ENCODE results near the gene CLIC4. TPM values are rescaled to one million over a fixed set of nuclear protein-coding genes. Genes with fewer than 3 reads are reported as not detected.
"Not testable (repeated sequence)": the region's sequence is repeated elsewhere in the genome, so short reads cannot be mapped to it uniquely, and the experiment has no call there.

CLIC4 gene
- total RNA-seq, 3 donors from 2014 or later (not counting 1 experiment from before 2014, with no cell fraction given), result 3.8 to 11.5 (median 5.0) TPM

DNA sequence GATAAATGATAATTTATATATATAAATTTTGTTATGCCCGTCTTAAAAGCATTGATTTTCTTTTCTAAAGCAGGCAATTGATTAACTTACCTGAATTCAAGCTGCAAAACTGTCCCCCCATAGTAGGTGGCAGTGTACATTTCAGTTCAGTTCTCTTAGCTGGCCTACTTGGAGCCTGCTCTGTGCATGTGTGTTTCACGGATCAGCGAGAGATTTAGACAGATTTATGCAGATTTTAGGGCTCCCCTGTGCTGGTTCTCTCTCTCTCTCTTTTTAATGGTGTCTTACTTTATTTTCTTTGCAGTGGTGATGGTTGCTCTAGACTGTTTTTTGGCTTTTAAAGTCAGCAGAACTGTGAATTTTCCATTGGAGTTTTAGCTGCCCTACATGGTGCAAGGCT, 30.7 kb downstream of the CLIC4 start:
- no peaks in the 10 kb centered on the region for H3K9me3 Mint-ChIP-seq
- Histone ChIP-seq H3K4me1 (ENCODE audit: control insufficient read depth, insufficient read depth, low read length) (no peaks in the 10 kb centered on the region), H3K4me3 (ENCODE audit: low read length) (no peak overlapping the region), H3K9me3 (ENCODE audit: control insufficient read depth, insufficient read depth, low read length) (no peaks in the 10 kb centered on the region), H3K27me3 (ENCODE audit: control insufficient read depth, insufficient read depth, low read length) (no peaks in the 10 kb centered on the region), H3K27ac (ENCODE audit: low read length) (no peak overlapping the region), H3K36me3 (ENCODE audit: control insufficient read depth, insufficient read depth, low read length) (no peaks in the 10 kb centered on the region)
- H3K27ac Mint-ChIP-seq, result no peak overlapping the region
- H3K4me1 Mint-ChIP-seq, result no peaks in the 10 kb centered on the region
- ATAC-seq, result no peak
- no peak for DNase-seq
- H3K36me3 Mint-ChIP-seq, result no peaks in the 10 kb centered on the region
- 82% methylated on average over 3 of the region's 3 CpGs for WGBS (ENCODE audit: insufficient coverage)
- intact Hi-C loops (cut with micrococcal nuclease), result no loop called here
- TF ChIP-seq, protein P1, sequence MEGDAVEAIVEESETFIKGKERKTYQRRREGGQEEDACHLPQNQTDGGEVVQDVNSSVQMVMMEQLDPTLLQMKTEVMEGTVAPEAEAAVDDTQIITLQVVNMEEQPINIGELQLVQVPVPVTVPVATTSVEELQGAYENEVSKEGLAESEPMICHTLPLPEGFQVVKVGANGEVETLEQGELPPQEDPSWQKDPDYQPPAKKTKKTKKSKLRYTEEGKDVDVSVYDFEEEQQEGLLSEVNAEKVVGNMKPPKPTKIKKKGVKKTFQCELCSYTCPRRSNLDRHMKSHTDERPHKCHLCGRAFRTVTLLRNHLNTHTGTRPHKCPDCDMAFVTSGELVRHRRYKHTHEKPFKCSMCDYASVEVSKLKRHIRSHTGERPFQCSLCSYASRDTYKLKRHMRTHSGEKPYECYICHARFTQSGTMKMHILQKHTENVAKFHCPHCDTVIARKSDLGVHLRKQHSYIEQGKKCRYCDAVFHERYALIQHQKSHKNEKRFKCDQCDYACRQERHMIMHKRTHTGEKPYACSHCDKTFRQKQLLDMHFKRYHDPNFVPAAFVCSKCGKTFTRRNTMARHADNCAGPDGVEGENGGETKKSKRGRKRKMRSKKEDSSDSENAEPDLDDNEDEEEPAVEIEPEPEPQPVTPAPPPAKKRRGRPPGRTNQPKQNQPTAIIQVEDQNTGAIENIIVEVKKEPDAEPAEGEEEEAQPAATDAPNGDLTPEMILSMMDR (IDR thresholded peaks at IDR 0.05), result no peak
- peaks cover 0 to 3% of the 10 kb centered on the region in 2 donors for H3K27me3 Mint-ChIP-seq (ENCODE audit: low read depth in 2 of 2)
- H3K4me3 Mint-ChIP-seq, result no peak overlapping the region

DNA sequence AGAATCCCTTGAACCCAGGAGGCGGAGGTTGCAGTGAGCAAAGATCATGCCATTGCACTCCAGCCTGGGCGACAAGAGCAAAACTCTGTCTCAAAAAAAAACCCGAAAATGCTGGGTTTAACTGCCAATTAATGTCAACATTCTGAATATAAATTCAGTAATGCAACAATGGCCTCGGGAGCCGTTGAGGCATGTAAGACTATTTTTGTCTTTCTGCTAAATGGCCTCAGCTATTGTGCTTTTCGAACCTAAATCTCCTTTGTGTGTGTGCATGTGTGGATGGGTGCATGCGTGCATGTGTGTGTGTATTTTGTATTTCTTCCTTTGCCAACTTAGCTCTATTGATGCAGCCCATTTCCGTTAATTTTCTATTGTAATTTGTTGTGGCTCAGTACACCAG, 31.6 kb downstream of the CLIC4 start:
- TF ChIP-seq, protein P1 (IDR thresholded peaks at IDR 0.05), result no peak
- WGBS (ENCODE audit: insufficient coverage), result 87% methylated on average over 8 of the region's 8 CpGs
- Histone ChIP-seq H3K27me3 (ENCODE audit: control insufficient read depth, insufficient read depth, low read length) (no peaks in the 10 kb centered on the region), H3K27ac (ENCODE audit: low read length) (no peak overlapping the region), H3K9me3 (ENCODE audit: control insufficient read depth, insufficient read depth, low read length) (no peaks in the 10 kb centered on the region), H3K36me3 (ENCODE audit: control insufficient read depth, insufficient read depth, low read length) (no peaks in the 10 kb centered on the region), H3K4me1 (ENCODE audit: control insufficient read depth, insufficient read depth, low read length) (no peaks in the 10 kb centered on the region), H3K4me3 (ENCODE audit: low read length) (no peak overlapping the region)
- Mint-ChIP-seq H3K27ac (no peak overlapping the region), H3K4me1 (no peaks in the 10 kb centered on the region), H3K9me3 (no peaks in the 10 kb centered on the region), H3K4me3 (no peak overlapping the region), H3K27me3 (ENCODE audit: low read depth in 2 of 2) (peaks cover 0 to under 1% of the 10 kb centered on the region in 2 donors), H3K36me3 (no peaks in the 10 kb centered on the region)
- DNase-seq (no peak), ATAC-seq (no peak)
- intact Hi-C loops (cut with micrococcal nuclease), result no loop called here

DNA sequence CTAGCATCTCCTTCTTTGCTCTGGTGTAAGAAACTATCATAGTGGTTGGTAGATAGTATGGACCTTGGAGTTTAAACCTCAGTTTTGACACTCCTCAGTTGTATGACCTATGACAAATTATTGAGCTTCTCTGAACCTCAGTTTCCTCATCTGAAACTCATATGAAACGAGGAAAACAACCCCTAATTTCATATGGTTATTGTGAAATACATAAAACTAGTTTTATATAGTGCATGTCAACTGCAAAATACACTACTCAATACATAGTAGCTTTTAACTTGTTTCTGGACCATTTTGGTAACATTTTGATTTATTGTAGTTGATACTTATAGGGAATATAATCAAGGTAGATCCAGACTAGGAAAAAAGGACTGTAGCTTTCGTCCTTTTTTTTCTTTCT, 32.9 kb downstream of the CLIC4 start:
- Histone ChIP-seq H3K9me3 (ENCODE audit: control insufficient read depth, insufficient read depth, low read length) (no peaks in the 10 kb centered on the region), H3K27me3 (ENCODE audit: control insufficient read depth, insufficient read depth, low read length) (no peaks in the 10 kb centered on the region), H3K27ac (ENCODE audit: low read length) (no peak overlapping the region), H3K36me3 (ENCODE audit: control insufficient read depth, insufficient read depth, low read length) (no peaks in the 10 kb centered on the region), H3K4me1 (ENCODE audit: control insufficient read depth, insufficient read depth, low read length) (no peaks in the 10 kb centered on the region), H3K4me3 (ENCODE audit: low read length) (no peak overlapping the region)
- ATAC-seq, result no peak
- DNase-seq, result no peak
- no peaks in the 10 kb centered on the region for H3K27me3 Mint-ChIP-seq (ENCODE audit: low read depth in 2 of 2)
- H3K4me3 Mint-ChIP-seq, result no peak overlapping the region
- H3K9me3 Mint-ChIP-seq, result no peaks in the 10 kb centered on the region
- no peaks in the 10 kb centered on the region for H3K4me1 Mint-ChIP-seq
- no peaks in the 10 kb centered on the region for H3K36me3 Mint-ChIP-seq
- TF ChIP-seq, protein P1 (IDR thresholded peaks at IDR 0.05), result no peak
- H3K27ac Mint-ChIP-seq, result no peak overlapping the region
- no CpG with 5 or more reads among the region's 2 CpGs for WGBS (ENCODE audit: insufficient coverage)
- intact Hi-C loops (cut with micrococcal nuclease), result no loop called here

DNA sequence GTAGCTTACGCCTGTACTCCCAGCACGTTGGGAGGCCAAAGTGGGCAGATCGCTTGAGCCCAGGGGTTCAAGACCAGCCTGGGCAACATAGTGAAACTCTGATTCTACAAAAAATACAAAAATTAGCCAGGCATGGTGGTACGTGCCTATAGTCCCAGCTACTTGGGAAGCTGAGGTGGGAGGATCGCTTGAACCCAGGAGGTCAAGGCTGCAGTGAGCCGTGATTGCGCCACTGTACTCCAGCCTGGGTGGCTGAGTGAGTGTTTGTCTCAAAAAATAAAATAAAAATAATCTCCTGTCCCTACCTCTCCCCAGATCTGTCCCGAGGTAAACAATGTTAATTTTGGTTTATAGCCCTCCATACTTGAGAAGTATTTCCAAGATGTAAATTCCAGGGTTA, 34.0 kb downstream of the CLIC4 start:
- H3K27ac Mint-ChIP-seq; H3K4me3 ChIP-seq (ENCODE audit: low read length): not testable (repeated sequence)
- 92% methylated on average over 5 of the region's 8 CpGs for WGBS (ENCODE audit: insufficient coverage)

More for the DNA sequence above, 34.0 kb downstream of the CLIC4 start:
- H3K27me3 ChIP-seq (ENCODE audit: control insufficient read depth, insufficient read depth, low read length); H3K4me1 Mint-ChIP-seq; H3K4me3 Mint-ChIP-seq; H3K36me3 Mint-ChIP-seq; H3K27me3 Mint-ChIP-seq (ENCODE audit: low read depth in 2 of 2); H3K9me3 ChIP-seq (ENCODE audit: control insufficient read depth, insufficient read depth, low read length); H3K4me1 ChIP-seq (ENCODE audit: control insufficient read depth, insufficient read depth, low read length); H3K36me3 ChIP-seq (ENCODE audit: control insufficient read depth, insufficient read depth, low read length); ATAC-seq; H3K27ac ChIP-seq (ENCODE audit: low read length); H3K9me3 Mint-ChIP-seq; intact Hi-C loops (cut with micrococcal nuclease); DNase-seq: not testable (repeated sequence)

Data from natural killer cell (primary cell).